ENCODE results near the gene TCF7L1. TPM values are rescaled to one million over a fixed set of nuclear protein-coding genes. Genes with fewer than 3 reads are reported as not detected.

TCF7L1 gene
- total and polyA plus RNA-seq, 2 donors (not counting 3 experiments of a cell fraction or from before 2014, with no cell fraction given): 9.6 to 17.4 TPM

DNA sequence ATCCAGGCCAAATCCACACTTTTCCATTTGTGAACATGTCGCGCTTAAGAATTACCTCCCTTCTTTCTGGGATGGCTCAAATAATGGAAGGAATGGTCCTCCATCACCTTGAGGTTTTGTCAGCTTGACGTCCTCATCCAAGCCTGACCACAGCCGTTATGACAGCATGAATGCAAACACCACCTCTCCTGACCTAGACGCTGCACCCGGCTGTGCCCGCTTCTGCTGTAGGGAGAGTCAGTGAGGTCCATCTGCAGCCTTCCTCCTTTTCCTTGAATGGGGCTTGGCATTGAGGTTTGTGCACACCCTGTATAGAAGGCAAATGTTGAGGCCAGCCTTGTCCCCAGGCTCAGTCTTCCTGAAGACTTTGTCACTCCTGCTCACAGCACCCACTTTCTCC is 109.1 kb downstream of the TCF7L1 start:
- BruUV-seq (replicated peaks): no TSS peak
- Histone ChIP-seq H3K4me3 (replicated peaks in 1 of 3; ENCODE audit: insufficient read depth in 1 of 3, low read depth in 1 of 3, low read length in 3 of 3) (no peak overlapping the region), H3K9me3 (replicated peaks; ENCODE audit: control insufficient read depth, insufficient read depth, low read length) (no peaks in the 10 kb centered on the region), H3K4me2 (ENCODE audit: insufficient read depth, low read length) (no peak overlapping the region), H3K27ac (ENCODE audit: insufficient read depth, low read depth, low read length) (no peak overlapping the region), H3K27me3 (ENCODE audit: control insufficient read depth in 2 of 2, insufficient read depth in 2 of 2, low read length in 2 of 2) (no peaks in the 10 kb centered on the region), H4K20me1 (replicated peaks; ENCODE audit: control insufficient read depth, extremely low read depth, insufficient read depth, low read length) (no peaks in the 10 kb centered on the region), H3K36me3 (ENCODE audit: control insufficient read depth in 2 of 2, extremely low read depth in 1 of 2, insufficient read depth in 2 of 2, low read length in 2 of 2) (no peaks in the 10 kb centered on the region), H3K9me1 (replicated peaks; ENCODE audit: control insufficient read depth, extremely low read depth, insufficient read depth, low read length) (no peaks in the 10 kb centered on the region), H3K79me2 (ENCODE audit: control insufficient read depth, insufficient read depth, low read length) (no peaks in the 10 kb centered on the region), H3K4me1 (ENCODE audit: control insufficient read depth, extremely low read depth, insufficient read depth, low read length) (peaks cover 12% of the 10 kb centered on the region), H2AFZ (ENCODE audit: low read depth, low read length) (no peak overlapping the region), H3K9ac (replicated peaks; ENCODE audit: extremely low read depth, insufficient read depth, low read length) (no peak overlapping the region)
- no peak for TF ChIP-seq POLR2AphosphoS5 (IDR thresholded peaks at IDR 0.05; ENCODE audit: insufficient read depth, low read depth, low read length)
- TF ChIP-seq EZH2 (IDR thresholded peaks at IDR 0.05; ENCODE audit: borderline replicate concordance, low read depth, low read length, severe bottlenecking): no peak
- TF ChIP-seq, protein P1, sequence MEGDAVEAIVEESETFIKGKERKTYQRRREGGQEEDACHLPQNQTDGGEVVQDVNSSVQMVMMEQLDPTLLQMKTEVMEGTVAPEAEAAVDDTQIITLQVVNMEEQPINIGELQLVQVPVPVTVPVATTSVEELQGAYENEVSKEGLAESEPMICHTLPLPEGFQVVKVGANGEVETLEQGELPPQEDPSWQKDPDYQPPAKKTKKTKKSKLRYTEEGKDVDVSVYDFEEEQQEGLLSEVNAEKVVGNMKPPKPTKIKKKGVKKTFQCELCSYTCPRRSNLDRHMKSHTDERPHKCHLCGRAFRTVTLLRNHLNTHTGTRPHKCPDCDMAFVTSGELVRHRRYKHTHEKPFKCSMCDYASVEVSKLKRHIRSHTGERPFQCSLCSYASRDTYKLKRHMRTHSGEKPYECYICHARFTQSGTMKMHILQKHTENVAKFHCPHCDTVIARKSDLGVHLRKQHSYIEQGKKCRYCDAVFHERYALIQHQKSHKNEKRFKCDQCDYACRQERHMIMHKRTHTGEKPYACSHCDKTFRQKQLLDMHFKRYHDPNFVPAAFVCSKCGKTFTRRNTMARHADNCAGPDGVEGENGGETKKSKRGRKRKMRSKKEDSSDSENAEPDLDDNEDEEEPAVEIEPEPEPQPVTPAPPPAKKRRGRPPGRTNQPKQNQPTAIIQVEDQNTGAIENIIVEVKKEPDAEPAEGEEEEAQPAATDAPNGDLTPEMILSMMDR (IDR thresholded peaks at IDR 0.05; ENCODE audit: extremely low read depth in 1 of 2, insufficient read depth in 1 of 2, low read depth in 1 of 2, low read length in 2 of 2): no peak
- TF ChIP-seq MYC (IDR thresholded peaks at IDR 0.05; ENCODE audit: low read depth, low read length): no peak
- TF ChIP-seq FOS (IDR thresholded peaks at IDR 0.05; ENCODE audit: borderline replicate concordance, insufficient read depth, low read length): no peak
- no peak for TF ChIP-seq GATA2 (IDR thresholded peaks at IDR 0.05; ENCODE audit: insufficient read depth, insufficient read length, low read depth, low read length)
- TF ChIP-seq JUN (IDR thresholded peaks at IDR 0.05; ENCODE audit: borderline replicate concordance, insufficient read depth, insufficient read length, low read depth): no peak
- TF ChIP-seq POLR2A (IDR thresholded peaks at IDR 0.05; ENCODE audit: low read depth, low read length): no peak
- TF ChIP-seq, protein P2, sequence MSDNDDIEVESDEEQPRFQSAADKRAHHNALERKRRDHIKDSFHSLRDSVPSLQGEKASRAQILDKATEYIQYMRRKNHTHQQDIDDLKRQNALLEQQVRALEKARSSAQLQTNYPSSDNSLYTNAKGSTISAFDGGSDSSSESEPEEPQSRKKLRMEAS (IDR thresholded peaks at IDR 0.05; ENCODE audit: insufficient read depth, insufficient read length): no peak
- dilution Hi-C loops (cut with MboI; ENCODE audit: extremely low pct_ligation_motif_present, low sequenced_read_pairs) (no loop called here), intact Hi-C loops (cut with micrococcal nuclease) (loop anchor here (5.0 kb wide), 1 partner anchor 65 kb away; no protein-coding TSS in a partner anchor)
- ChIA-PET POLR2A (no interaction called here), CTCF (interaction anchor here (1.5 to 1.9 kb wide), 2 partner anchors 43 to 101 kb away, joined by 3 to 10 read pairs; no protein-coding TSS in a partner anchor)
- DNase-seq (ENCODE audit: low read depth, low spot score): no peak
- no peak for FAIRE-seq

All from endothelial cell of umbilical vein (primary cell).